AML-193 (cell line): ENCODE data around the gene BHLHE40.

Experiments used
- DNase-seq, 2 experiments: peaks; one replicate each; lab custom pipeline; 2025; lab: John Stamatoyannopoulos, UW

BHLHE40 gene

GRCh38 chr3:4979428-4980228 lies at the start of gene BHLHE40:
Gene BHLHE40, plus strand, starts transcription at chr3:4979437. Its CDS starts 282 bp downstream, at chr3:4979719.
- DNase-seq: no peak

- no peak for DNase-seq
These were observed 48.7 kb upstream of the BHLHE40 start for GRCh38 chr3:4930501-4930900.

- DNase-seq: no peak
These were observed 45.2 kb upstream of the BHLHE40 start for GRCh38 chr3:4934050-4934449.

- DNase-seq: no peak
These were observed 43.9 kb upstream of the BHLHE40 start for GRCh38 chr3:4935347-4935746.

- no peak for DNase-seq
These were observed 42.1 kb upstream of the BHLHE40 start for GRCh38 chr3:4936982-4937614.

GRCh38 chr3:4938281-4938982 lies 40.8 kb upstream of the BHLHE40 start:
- no peak for DNase-seq

- DNase-seq: no peak
These were observed 40.0 kb upstream of the BHLHE40 start for GRCh38 chr3:4939276-4939675.

- DNase-seq: no peak
These were observed 38.3 kb upstream of the BHLHE40 start for GRCh38 chr3:4940985-4941384.

GRCh38 chr3:4943549-4943948 lies 35.7 kb upstream of the BHLHE40 start:
- no peak for DNase-seq

GRCh38 chr3:4945324-4945723 lies 33.9 kb upstream of the BHLHE40 start:
- DNase-seq: no peak

- DNase-seq: no peak
These were observed 32.2 kb upstream of the BHLHE40 start for GRCh38 chr3:4947028-4947427.

- no peak for DNase-seq
These were observed 30.8 kb upstream of the BHLHE40 start for GRCh38 chr3:4948395-4948794.

- DNase-seq: no peak
These were observed 30.2 kb upstream of the BHLHE40 start for GRCh38 chr3:4949004-4949403.

GRCh38 chr3:4949659-4950058 lies 29.6 kb upstream of the BHLHE40 start:
- DNase-seq: no peak

- DNase-seq: peak; percentile 74 to 78
These were observed 28.9 kb upstream of the BHLHE40 start for GRCh38 chr3:4950351-4950784.

- no peak for DNase-seq
These were observed 28.3 kb upstream of the BHLHE40 start for GRCh38 chr3:4950948-4951347.

- DNase-seq: no peak
These were observed 26.1 kb upstream of the BHLHE40 start for GRCh38 chr3:4953119-4953518.

- DNase-seq: no peak
These were observed 24.8 kb upstream of the BHLHE40 start for GRCh38 chr3:4954256-4955000.

- DNase-seq: no peak
These were observed 23.1 kb upstream of the BHLHE40 start for GRCh38 chr3:4956099-4956498.

GRCh38 chr3:4956738-4957137 lies 22.5 kb upstream of the BHLHE40 start:
- no peak for DNase-seq

GRCh38 chr3:4957978-4958377 lies 21.3 kb upstream of the BHLHE40 start:
- no peak for DNase-seq

GRCh38 chr3:4959180-4959579 lies 20.1 kb upstream of the BHLHE40 start:
- DNase-seq: no peak
